ENCODE results near the gene PACRG. TPM values are rescaled to one million over a fixed set of nuclear protein-coding genes. Genes with fewer than 3 reads are reported as not detected.

PACRG gene
- total and polyA plus RNA-seq, 2 of the 4 experiments (the other 2 are of a cell fraction): not detected

- no peak overlapping the region for H3K14ac ChIP-seq (replicated peaks; ENCODE audit: low read depth, low read length)
- no peak overlapping the region for H3K23ac ChIP-seq (ENCODE audit: low read depth, low read length)
- H2BK20ac ChIP-seq (ENCODE audit: low read depth, low read length): no peak overlapping the region
- H2AK9ac ChIP-seq (replicated peaks; ENCODE audit: low read depth, low read length, poor library complexity): no peak overlapping the region
- ChIA-PET POLR2A (ENCODE audit: unreplicated experiment) (no interaction called here), CTCF (no interaction called here)
- H2BK5ac ChIP-seq (ENCODE audit: low read depth, low read length, poor library complexity, severe bottlenecking): no peak overlapping the region
- ATAC-seq (ENCODE audit: low read depth) (no peak), DNase-seq (no peak)
- no peak overlapping the region for H3K9ac ChIP-seq (ENCODE audit: low read depth, low read length)
- in situ Hi-C loops (cut with MboI; ENCODE audit: low sequenced_read_pairs) (no loop called here), dilution Hi-C loops (cut with HindIII; ENCODE audit: low sequenced_read_pairs, unreplicated experiment) (no loop called here), intact Hi-C loops (cut with micrococcal nuclease) (no loop called here)
- no peak overlapping the region for H3K4me2 ChIP-seq (ENCODE audit: low read depth, low read length)
- no peak overlapping the region for H4K8ac ChIP-seq (ENCODE audit: low read depth in 2 of 2, low read length in 2 of 2)
- H4K91ac ChIP-seq (ENCODE audit: insufficient read depth, low read depth, low read length): no peak overlapping the region
- TF ChIP-seq CTCF (conservative IDR thresholded peaks at IDR 0.05; ENCODE audit: low read depth, low read length) (no peak), SMC3 (IDR thresholded peaks at IDR 0.05; ENCODE audit: low read depth, low read length) (no peak), CEBPB (IDR thresholded peaks at IDR 0.05; ENCODE audit: low read depth, low read length) (no peak), RFX5 (IDR thresholded peaks at IDR 0.05; ENCODE audit: low read depth, low read length) (no peak), BHLHE40 (IDR thresholded peaks at IDR 0.05; ENCODE audit: low read depth, low read length) (no peak)
- no peak overlapping the region for H3K4ac ChIP-seq (ENCODE audit: low read depth, low read length)
- no peaks in the 10 kb centered on the region for H4K20me1 ChIP-seq (ENCODE audit: insufficient read depth, low read length)
- no CpG with 5 or more reads among the region's 2 CpGs for WGBS, 2 experiments (ENCODE audit: extremely low coverage in 2 of 2, insufficient read length in 1 of 2)
- no peak overlapping the region for H3K56ac ChIP-seq (ENCODE audit: extremely low read depth, insufficient read depth, low read length)
- H3K18ac ChIP-seq (ENCODE audit: low read depth, low read length): no peak overlapping the region
- no peak overlapping the region for H2BK15ac ChIP-seq (ENCODE audit: low read depth, low read length)
- H2AFZ ChIP-seq (replicated peaks; ENCODE audit: low read length, poor library complexity): no peak overlapping the region
- no peaks in the 10 kb centered on the region for H3K9me1 ChIP-seq (ENCODE audit: insufficient read depth, low read length)
- H3K27ac ChIP-seq (ENCODE audit: insufficient read depth, low read length): no peak overlapping the region
- H2AK5ac ChIP-seq (ENCODE audit: low read depth, low read length): no peak overlapping the region
- H3K4me1 ChIP-seq (ENCODE audit: control insufficient read depth, insufficient read depth, low read length): no peaks in the 10 kb centered on the region
- H2BK120ac ChIP-seq (ENCODE audit: low read depth, low read length): no peak overlapping the region
- no peaks in the 10 kb centered on the region for H3K79me1 ChIP-seq (ENCODE audit: low read depth in 1 of 2, low read length in 2 of 2)
- no peak overlapping the region for H3K4me3 ChIP-seq (ENCODE audit: insufficient read depth, low read depth, low read length)
- H4K5ac ChIP-seq (ENCODE audit: low read depth, low read length): no peak overlapping the region
- no TSS peak for BruUV-seq (replicated peaks)
- H3K9me3 ChIP-seq (ENCODE audit: control insufficient read depth, insufficient read depth, low read length): peaks cover 4% of the 10 kb centered on the region; the same call in 1 of the 2 replicates
- H3K27me3 ChIP-seq (ENCODE audit: control insufficient read depth, insufficient read depth, low read length): no peaks in the 10 kb centered on the region
- no peaks in the 10 kb centered on the region for H3K36me3 ChIP-seq (ENCODE audit: control insufficient read depth, insufficient read depth, low read length)
Observed at GRCh38 chr6:163306000-163306399, 578.2 kb downstream of the PACRG start.
